HG03558 (cell line): ENCODE measurements around the gene LIF.

Experiments used
- ATAC-seq: cut with Tn5 transposase; IDR thresholded peaks from one replicate; pipeline ENCODE4 v1.9.1; 2021; ENCODE audit warnings: moderate number of reproducible peaks; ENCODE audit not compliant: unreplicated experiment; ENCODE audit errors: extremely low read depth

The LIF gene

GRCh38 chr22:30285176-30285845 is 38.8 kb upstream of the LIF start:
- no peak for ATAC-seq

DNA sequence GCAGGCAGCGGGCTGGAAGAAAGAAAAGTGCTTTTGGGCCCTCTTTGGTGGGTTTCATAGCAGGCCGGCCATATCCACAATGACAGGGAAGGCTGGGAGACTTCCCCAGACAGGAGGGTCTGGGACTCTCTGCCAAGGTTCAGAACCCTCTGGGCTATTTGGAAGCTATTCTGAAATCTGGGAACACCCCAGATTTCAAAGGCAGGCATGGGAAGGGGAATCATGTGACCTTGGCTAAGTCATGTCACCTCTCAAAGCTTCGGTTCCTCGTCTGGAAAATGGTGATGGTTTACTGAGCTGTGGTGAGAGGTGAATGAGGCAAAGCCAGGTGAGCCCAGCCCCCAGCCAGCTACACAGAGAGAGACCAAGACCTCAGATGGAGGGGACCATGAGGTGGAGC is 38.1 kb upstream of the LIF start:
- ATAC-seq = no peak

- ATAC-seq = no peak
Measured at GRCh38 chr22:30284172-30284571, 37.6 kb upstream of the LIF start.

DNA sequence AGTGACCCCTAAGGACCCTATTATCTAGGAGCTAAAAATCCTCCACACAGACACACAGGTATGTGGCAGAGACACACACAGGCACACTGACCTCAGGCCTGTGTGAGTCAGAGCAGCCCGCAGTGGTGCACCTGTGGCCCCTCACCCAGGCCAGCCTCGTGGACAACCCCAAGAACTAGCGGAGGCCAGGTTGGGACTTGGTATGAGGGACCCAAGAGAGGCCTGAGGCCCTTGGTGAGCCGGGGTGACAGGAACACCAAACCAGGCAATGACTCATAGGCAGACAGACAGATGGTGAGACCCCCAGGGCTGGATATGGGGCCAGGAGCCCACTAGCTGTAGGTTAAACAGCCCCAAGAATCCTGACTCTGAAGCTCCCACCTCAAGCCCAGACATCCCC is 36.8 kb upstream of the LIF start:
- ATAC-seq = no peak

- no peak for ATAC-seq
Measured at GRCh38 chr22:30282616-30283046, 36.1 kb upstream of the LIF start.

DNA sequence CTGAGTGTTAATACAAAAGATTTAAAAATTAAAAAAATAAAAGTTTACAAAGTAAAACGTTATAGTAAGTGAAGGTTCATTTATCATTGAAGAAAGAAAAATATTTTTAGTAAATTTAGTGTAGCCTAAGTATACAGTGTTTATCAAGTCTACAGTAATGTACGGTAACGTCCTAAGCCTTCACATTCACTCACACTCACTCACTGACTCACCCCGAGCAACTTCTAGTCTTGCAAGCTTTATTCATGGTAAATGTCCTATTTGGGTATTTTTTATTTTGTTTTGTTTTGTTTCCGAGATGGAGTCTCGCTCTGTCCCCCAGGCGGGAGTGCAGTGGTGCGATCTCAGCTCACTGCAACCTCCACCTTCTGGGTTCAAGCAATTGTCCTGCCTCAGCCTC is 33.9 kb upstream of the LIF start:
- ATAC-seq = no peak

DNA sequence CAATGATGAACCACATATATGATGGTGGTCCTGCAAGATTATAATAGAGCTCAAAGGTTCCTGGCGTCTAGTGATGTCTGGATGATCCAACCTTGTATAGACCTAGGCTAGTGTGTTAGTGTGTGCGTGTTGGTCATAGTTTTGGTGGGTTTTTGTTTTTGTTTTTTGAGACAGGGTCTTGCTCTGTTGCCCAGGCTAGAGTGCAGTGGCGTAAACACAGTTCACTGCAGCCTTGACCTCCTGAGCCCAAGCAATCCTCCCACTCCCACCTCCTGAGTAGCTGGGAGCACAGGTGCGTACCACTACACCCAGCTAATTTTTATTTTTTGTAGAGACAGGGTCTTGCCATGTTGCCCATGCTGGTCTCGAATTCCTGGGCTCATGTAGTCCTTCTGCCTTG is 33.4 kb upstream of the LIF start:
- no peak for ATAC-seq

GRCh38 chr22:30279046-30279788 is 32.7 kb upstream of the LIF start:
- ATAC-seq = no peak

GRCh38 chr22:30277547-30278344 is 31.2 kb upstream of the LIF start:
- ATAC-seq = no peak

GRCh38 chr22:30276039-30276438 is 29.5 kb upstream of the LIF start:
- ATAC-seq = no peak

GRCh38 chr22:30275625-30276024 is 29.1 kb upstream of the LIF start:
- no peak for ATAC-seq

GRCh38 chr22:30274437-30274812 is 27.9 kb upstream of the LIF start:
- ATAC-seq = no peak

- no peak for ATAC-seq
Measured at GRCh38 chr22:30273711-30274436, 27.3 kb upstream of the LIF start.

DNA sequence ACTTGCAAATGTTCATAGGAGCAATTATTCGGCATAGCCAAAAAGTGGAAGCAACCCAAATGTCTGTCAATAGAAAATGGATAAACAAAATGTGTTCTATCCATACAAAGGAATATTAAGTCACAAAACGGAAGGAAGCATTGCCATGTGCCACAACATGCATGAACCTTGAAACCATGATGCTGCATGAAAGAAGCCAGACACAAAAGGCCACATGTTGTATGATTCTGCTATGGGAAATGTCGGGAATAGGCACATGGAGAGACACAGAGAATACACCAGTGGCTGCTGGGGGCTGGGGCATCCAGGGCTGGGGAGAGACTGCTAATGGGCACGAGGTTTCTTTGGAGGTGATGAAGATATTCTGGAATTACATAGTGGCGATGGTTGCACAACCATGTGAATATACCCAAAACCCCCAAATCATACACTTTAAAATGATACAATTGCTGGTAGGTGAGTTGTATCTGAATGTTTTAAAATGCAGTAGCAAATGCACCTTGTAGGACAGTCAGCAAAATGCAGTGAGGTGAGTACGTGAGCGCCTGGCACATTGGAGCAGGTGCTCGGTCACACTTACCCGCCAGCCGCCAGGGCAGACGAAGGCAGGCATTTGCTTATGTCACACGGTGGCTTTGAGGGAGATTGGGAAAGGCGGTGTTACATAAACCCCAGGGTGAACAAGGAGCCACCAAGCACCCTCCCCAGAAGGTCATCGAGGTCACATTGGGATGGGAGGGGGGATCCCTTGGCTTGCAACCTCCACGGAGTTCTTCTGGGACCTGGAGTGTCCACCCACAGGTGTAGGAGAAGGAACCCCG is 26.4 kb upstream of the LIF start:
- ATAC-seq = no peak

DNA sequence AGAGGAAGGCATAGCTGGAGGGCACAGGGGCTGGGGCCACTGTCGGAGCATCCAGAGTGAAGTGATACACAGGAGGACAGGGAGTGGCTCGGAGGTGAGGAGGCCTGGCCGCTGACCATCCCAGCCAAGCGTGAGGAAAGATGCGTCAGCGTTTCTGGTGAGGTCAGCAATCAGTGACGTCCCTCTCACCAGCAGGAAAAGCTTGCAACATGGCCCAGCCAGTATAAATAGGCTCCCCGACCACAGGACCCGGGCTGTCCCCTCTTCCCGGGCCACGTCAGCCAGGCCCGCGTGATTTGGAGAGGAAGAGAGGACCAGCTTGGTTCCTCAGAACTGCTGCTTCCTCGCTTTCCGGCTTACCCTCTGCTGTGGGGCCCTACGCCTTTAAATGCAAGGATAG is 24.3 kb upstream of the LIF start:
- ATAC-seq = no peak

DNA sequence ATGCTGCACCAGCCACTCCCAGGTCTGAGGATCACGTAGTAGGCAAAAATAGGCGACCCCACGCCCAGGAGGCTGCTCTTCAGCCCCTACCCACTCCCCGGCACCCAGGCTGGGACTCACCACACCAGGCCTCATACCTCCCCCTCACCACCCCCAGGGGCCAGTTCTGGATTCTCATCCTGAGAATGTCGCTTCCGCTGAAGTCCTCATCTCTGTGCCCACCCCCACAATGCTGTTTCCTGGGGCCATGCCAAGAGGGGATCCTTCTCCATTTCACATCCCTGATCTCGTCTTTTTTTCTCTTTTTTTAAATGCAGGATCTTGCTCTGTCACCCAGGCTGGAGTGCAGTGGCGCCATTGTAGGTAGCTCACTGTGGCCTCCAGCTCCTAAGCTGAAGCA is 21.8 kb upstream of the LIF start:
- ATAC-seq = no peak

DNA sequence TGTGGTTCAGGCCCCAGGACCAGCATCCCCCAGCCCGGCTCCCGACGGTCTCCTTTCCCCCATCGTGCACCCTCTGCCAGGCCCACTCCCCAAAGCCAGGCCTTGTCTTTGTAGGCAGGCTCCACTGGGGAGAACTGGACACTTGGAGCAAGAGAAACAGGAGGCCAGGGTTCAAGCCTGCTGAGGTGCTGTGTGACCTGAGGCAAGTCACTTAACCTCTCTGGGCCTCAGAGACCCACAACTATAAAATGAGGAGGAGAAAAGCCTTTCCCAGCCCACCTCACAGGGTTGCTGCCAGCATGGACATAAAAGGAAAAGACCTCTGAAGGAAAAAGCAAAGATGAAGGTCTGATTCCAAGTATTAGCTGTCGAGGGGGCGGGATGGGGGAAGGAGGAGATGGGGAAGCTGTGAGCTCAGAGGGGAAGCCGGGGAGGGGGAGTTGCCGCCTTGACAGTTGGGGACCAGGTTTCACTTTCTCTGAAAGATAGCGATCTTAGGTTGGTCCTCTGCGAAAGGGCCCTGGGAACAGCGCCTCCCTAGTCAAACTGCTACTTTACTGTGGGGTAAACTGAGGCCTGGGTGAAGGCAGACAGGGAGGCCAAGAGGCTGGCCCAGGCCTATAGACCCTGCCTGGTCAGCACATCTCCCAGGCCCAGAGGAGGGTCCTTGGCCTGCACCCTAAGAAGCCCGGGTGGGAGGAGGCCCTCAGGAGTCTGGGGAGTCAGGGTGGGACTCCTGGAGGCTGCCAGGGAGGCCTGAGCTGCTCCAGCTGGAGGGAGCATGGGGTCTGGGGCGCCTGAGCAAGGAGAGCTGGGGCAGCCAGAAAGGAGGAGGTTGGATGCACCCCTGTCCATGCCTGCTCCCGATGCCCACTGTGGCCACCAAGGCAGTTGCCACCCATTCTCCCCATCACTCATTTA is 21.1 kb upstream of the LIF start:
- ATAC-seq = no peak

DNA sequence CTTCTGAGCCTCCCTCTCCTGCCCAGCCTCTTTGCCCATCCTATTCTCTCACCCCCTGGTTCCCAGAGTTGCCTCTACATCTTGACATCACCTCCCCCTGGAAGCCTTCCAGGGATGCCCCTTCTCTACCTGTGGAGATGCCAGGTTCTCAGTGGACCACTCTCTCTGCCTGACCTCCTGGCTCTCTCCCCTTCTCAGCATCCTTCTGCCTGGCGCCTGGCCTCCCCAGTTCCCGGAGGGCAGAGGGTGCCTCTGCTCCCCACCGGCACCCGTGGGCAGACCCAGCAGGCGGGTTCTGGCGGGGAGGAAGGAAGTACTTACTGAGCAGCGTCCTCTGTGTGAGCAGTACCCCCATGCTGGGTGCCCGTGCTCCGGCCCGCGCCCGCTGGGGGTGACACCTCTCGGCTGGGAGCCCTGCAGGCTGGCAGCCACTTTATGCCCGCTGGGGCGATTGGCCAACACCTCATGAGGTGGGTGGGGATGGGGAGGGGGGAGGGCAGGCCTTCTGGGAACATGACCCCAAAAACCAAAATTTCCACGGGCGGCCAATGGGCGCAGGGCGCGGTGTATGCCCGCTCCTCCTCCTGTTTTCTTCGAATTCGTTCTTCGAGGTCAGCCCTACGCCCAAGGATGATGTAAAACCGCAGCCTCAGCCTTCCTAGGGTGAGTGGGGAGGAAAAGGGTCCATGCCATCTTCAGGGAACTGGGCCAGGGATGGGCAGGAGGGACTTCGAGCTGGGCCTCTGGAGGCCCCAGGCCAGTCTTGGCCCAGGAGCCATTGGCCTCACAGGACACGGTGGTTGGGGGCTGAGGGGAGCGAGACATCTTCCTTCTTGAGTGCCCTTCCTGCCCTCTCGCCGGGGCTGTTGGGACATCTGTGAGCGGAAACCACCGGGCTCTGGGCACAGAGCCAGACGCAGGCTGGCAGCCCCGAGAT is 20.2 kb upstream of the LIF start, which contains the start of gene OSM:
TSS of gene OSM (minus strand) at position 407 of the 937 bp plus-strand sequence. CDS start at position 355, 52 bp downstream.
- no peak for ATAC-seq
